Tibial nerve (tissue), 4 donors: ENCODE results near the gene FIGLA.
A peak's percentile ranks its signal among the peaks of the same experiment; 100 is the strongest.

Experiments used
- EP300 ChIP-seq, 2 donors: sonication (generic); formaldehyde crosslinking; IDR thresholded peaks; one replicate each; pipeline ENCODE4 v1.6.1; 2017; ENCODE audit warnings: antibody characterized with exemption in 2 of 2, mild to moderate bottlenecking in 1 of 2
- POLR2A ChIP-seq, 2 donors: fragments of 450-650 bp; IDR thresholded peaks; one replicate each; pipeline ENCODE4 v1.6.1; 2017; ENCODE audit warnings: antibody characterized with exemption in 2 of 2, mild to moderate bottlenecking in 2 of 2, moderate library complexity in 2 of 2
- TF ChIP-seq, protein P1 (sequence below), 5 experiments: fragments of 200-600 bp in 3 of 5; fragments of 450-650 bp in 2 of 5; sonication (generic) in 3 of 5; IDR thresholded peaks; one replicate each; pipeline ENCODE4 v1.5.1; 2016 to 2019; ENCODE audit warnings: antibody characterized with exemption in 5 of 5, mild to moderate bottlenecking in 3 of 5, moderate library complexity in 2 of 5

DNA sequence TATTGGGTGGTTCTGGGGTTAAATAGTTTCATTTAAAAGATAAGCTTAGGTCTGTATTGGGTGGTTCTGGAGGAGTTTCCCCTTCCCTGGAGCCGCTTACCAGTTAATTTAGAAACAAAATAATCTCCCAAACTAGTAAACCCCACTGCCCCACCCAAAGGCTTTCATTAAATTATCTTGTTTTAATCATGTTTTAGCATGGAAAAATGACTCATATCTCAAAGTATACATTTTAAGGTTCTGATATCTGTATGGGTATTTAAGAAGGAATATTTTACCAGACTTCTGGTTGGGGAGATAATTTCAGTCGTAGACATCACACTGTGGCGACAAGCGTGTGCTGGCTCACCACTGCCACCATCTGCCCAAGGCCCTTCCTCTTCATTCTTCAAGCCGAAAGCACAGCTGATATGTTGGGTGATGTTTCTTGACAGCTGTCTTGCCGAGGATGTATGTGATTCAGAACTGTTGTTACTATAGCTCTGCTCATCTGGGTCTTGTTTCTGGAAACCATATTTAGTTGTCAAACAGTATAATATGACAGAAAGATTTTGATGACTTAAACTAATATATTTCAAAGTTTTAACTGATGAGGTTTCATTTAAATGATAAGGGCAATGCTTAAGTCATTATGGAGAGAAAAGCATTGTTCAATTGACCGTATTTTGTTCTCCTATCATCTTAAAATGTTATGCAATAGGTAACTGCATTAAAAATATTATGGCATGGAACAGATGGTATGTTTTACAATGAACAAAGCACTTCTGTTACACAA lies 5.1 kb downstream of the FIGLA start:
- TF ChIP-seq, protein P1, sequence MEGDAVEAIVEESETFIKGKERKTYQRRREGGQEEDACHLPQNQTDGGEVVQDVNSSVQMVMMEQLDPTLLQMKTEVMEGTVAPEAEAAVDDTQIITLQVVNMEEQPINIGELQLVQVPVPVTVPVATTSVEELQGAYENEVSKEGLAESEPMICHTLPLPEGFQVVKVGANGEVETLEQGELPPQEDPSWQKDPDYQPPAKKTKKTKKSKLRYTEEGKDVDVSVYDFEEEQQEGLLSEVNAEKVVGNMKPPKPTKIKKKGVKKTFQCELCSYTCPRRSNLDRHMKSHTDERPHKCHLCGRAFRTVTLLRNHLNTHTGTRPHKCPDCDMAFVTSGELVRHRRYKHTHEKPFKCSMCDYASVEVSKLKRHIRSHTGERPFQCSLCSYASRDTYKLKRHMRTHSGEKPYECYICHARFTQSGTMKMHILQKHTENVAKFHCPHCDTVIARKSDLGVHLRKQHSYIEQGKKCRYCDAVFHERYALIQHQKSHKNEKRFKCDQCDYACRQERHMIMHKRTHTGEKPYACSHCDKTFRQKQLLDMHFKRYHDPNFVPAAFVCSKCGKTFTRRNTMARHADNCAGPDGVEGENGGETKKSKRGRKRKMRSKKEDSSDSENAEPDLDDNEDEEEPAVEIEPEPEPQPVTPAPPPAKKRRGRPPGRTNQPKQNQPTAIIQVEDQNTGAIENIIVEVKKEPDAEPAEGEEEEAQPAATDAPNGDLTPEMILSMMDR (IDR thresholded peaks at IDR 0.05), result peak in 2 of 5 experiments; percentile 15 to 21
- TF ChIP-seq POLR2A (IDR thresholded peaks at IDR 0.05), result no peak
- TF ChIP-seq EP300 (IDR thresholded peaks at IDR 0.05), result no peak
